K562 (cell line): ENCODE results near the gene GPRC5B. TPM values are rescaled to one million over a fixed set of nuclear protein-coding genes. Genes with fewer than 3 reads are reported as not detected.

ENCODE experiments used
- ATAC-seq: fragments of 200-7000 bp; cut with Tn5 transposase; 3 replicates; pipeline ENCODE4 v1.9.1; 2020; ENCODE audit warnings: moderate library complexity
- BruUV-seq: library from RNA; stranded (reverse); fragments of 400-500 nt; replicated peaks from 2 replicates; lab custom pipeline; 2021; lab: Mats Ljungman, UMichigan
- CTCF ChIA-PET: fragments of 300-600 bp; formaldehyde crosslinking; extraction: SDS; loops from one replicate; lab custom pipeline; 2021; ENCODE audit warnings: low intra/inter-chr PET ratio; lab: Yijun Ruan, JAX
- POLR2A ChIA-PET: fragments of 300-600, 350-650 bp; sonication (Branson Sonifier 250); formaldehyde crosslinking; extraction: SDS; loops from one replicate; lab custom pipeline; 2021; ENCODE audit warnings: antibody characterized with exemption, inconsistent platforms; lab: Yijun Ruan, JAX
- DNase-seq, 4 experiments: peaks; one replicate each; pipeline versions ENCODE4 v3.0.0 to v3.0.0-alpha.2; 2011 to 2018; ENCODE audit warnings: low spot score in 3 of 4, mixed read lengths in 3 of 4; ENCODE audit errors: extremely low read depth in 1 of 4
- FAIRE-seq: peaks from 2 replicates; lab custom pipeline; 2011; peaks lifted over from hg19 to GRCh38; lab: Jason Lieb, UNC
- H2AFZ ChIP-seq: 2 replicates; pipeline ENCODE4 v1.6.0; 2011; ENCODE audit warnings: low read depth, low read length, control low read depth, inconsistent platforms
- H3K27ac ChIP-seq: fragments of 200-600 bp; 3 replicates; pipeline ENCODE4 v1.8.0; 2011; ENCODE audit warnings: low read depth, mild to moderate bottlenecking, control low read depth, inconsistent platforms, low read length, moderate library complexity, mixed read lengths; ENCODE audit errors: extremely low read depth
- H3K27me3 ChIP-seq, 2 experiments: fragments of 300-600 bp in 1 of 2; 2 replicates in 1 of 2; 3 replicates in 1 of 2; pipeline versions ENCODE4 v1.6.0 to v1.8.0; 2011; ENCODE audit warnings: inconsistent platforms in 2 of 2, low read length in 2 of 2, mild to moderate bottlenecking in 1 of 2, mixed read lengths in 1 of 2, moderate library complexity in 1 of 2; ENCODE audit not compliant: control insufficient read depth in 2 of 2, insufficient read depth in 2 of 2
- H3K36me3 ChIP-seq: fragments of 300-600 bp; 3 replicates; pipeline ENCODE4 v1.8.0; 2011; ENCODE audit warnings: mild to moderate bottlenecking, low read length, inconsistent platforms; ENCODE audit not compliant: control insufficient read depth, insufficient read depth
- H3K4me1 ChIP-seq, 2 experiments: fragments of 200-600 bp in 1 of 2; replicated peaks in 1 of 2; 2 replicates in 1 of 2; 3 replicates in 1 of 2; pipeline versions ENCODE4 v1.5.1 to v1.8.0; 2011; ENCODE audit warnings: inconsistent platforms in 2 of 2, low read length in 2 of 2, mild to moderate bottlenecking in 1 of 2, mixed read lengths in 1 of 2, moderate library complexity in 1 of 2; ENCODE audit not compliant: control insufficient read depth in 2 of 2, insufficient read depth in 2 of 2
- H3K4me2 ChIP-seq: 2 replicates; pipeline ENCODE4 v1.6.1; 2011; ENCODE audit warnings: low read length, control low read depth, inconsistent platforms, mixed read lengths; ENCODE audit not compliant: insufficient read depth
- H3K4me3 ChIP-seq: fragments of 200-600 bp; sonication (generic), shearing (Covaris generic); 2 replicates; pipeline ENCODE4 v1.5.1; 2016; ENCODE audit warnings: control low read depth, inconsistent platforms
- H3K79me2 ChIP-seq: fragments of 200-600 bp; 3 replicates; pipeline ENCODE4 v1.8.0; 2011; ENCODE audit warnings: low read length, inconsistent platforms; ENCODE audit not compliant: control insufficient read depth, insufficient read depth
- H3K9ac ChIP-seq, 2 experiments: 2 replicates each; pipeline versions ENCODE4 v1.6.0 to v1.6.1; 2011; ENCODE audit warnings: low read depth in 2 of 2, low read length in 2 of 2, control low read depth in 1 of 2, inconsistent platforms in 1 of 2, mild to moderate bottlenecking in 1 of 2, mixed read lengths in 1 of 2; ENCODE audit not compliant: insufficient read depth in 1 of 2
- H3K9me1 ChIP-seq: one replicate; pipeline ENCODE4 v1.6.0; 2011; ENCODE audit warnings: inconsistent platforms, mild to moderate bottlenecking, low read length, moderate library complexity; ENCODE audit not compliant: control insufficient read depth, insufficient read depth
- H3K9me3 ChIP-seq: replicated peaks from 2 replicates; pipeline ENCODE4 v1.5.1; 2011; ENCODE audit warnings: low read depth, low read length, inconsistent platforms; ENCODE audit not compliant: control insufficient read depth, insufficient read depth
- H4K20me1 ChIP-seq: replicated peaks from 2 replicates; pipeline ENCODE4 v1.6.1; 2011; ENCODE audit warnings: low read length, inconsistent platforms, mixed read lengths; ENCODE audit not compliant: control insufficient read depth, insufficient read depth
- CEBPB ChIP-seq: fragments of 450-650 bp; IDR thresholded peaks from 2 replicates; pipeline ENCODE4 v1.6.1; 2016; ENCODE audit warnings: missing genetic modification characterization, missing compliant biosample characterization
- CREBBP ChIP-seq: IDR thresholded peaks from one replicate; pipeline ENCODE4 v1.6.1; 2012; ENCODE audit warnings: low read depth, mild to moderate bottlenecking, control low read depth, inconsistent platforms, low read length
- ELF2 ChIP-seq: fragments of 250-450 bp; sonication (Bioruptor Pico); IDR thresholded peaks from 2 replicates; pipeline ENCODE4 v1.5.0; 2021; ENCODE audit warnings: mild to moderate bottlenecking
- L3MBTL2 ChIP-seq: fragments of 450-650 bp; IDR thresholded peaks from 2 replicates; pipeline ENCODE4 v1.6.1; 2016; ENCODE audit warnings: mild to moderate bottlenecking, moderate library complexity
- SFPQ ChIP-seq: fragments of 200-400 bp; formaldehyde crosslinking; IDR thresholded peaks from 2 replicates; pipeline ENCODE4 v1.6.1; 2017; ENCODE audit warnings: mild to moderate bottlenecking, low read depth, low read length, moderate library complexity
- TAF15 ChIP-seq: fragments of 200-400 bp; formaldehyde crosslinking; IDR thresholded peaks from 2 replicates; pipeline ENCODE4 v1.6.1; 2017; ENCODE audit warnings: mild to moderate bottlenecking, low read depth, low read length, moderate library complexity
- UBTF ChIP-seq, 2 experiments: IDR thresholded peaks; 2 replicates each; pipeline ENCODE4 v1.6.1; 2012; ENCODE audit warnings: improper control_type of control experiment in 2 of 2, low read depth in 2 of 2, low read length in 2 of 2, borderline replicate concordance in 1 of 2
- ZNF174 ChIP-seq: fragments of 250-450 bp; sonication (Bioruptor Pico); IDR thresholded peaks from 2 replicates; pipeline ENCODE4 v1.4.0; 2020; ENCODE audit warnings: mild to moderate bottlenecking
- WGBS: fragments of 100-300 bp; shearing (Covaris generic); methylation state at CpG from one replicate; pipeline ENCODE4 v1.1.6; 2016; ENCODE audit warnings: low coverage, mixed read lengths; ENCODE audit not compliant: insufficient coverage; ENCODE audit errors: missing lambda C conversion rate; 5-methylcytosine and 5-hydroxymethylcytosine counted together
- in situ Hi-C: fragments of 300-500 bp; cut with MboI; formaldehyde crosslinking; loops from 4 replicates; pipeline ENCODE4 v1.15.0; 2018; ENCODE audit warnings: inconsistent platforms, mixed read lengths
- intact Hi-C: fragments of 100-400 bp; cut with micrococcal nuclease; formaldehyde crosslinking; loops from 2 replicates; pipeline ENCODE4 v1.14.2; 2022
- polyA plus RNA-seq, 8 experiments: library from polyadenylated mRNA; depleted of rRNA in 4 of 8; stranded (reverse) in 5 of 8; unstranded in 3 of 8; fragments of >200 nt; fragmentation: Nextera tagmentation in 2 of 8; fragmentation: Illumina TruSeq in 1 of 8; extraction: Ambion mirVana in 2 of 8; extraction: Trizol in 1 of 8; gene quantifications; 2 replicates each; pipeline versions ENCODE4 v1.2.1 to v1.2.3, GENCODE V29; 2011 to 2014; ENCODE audit warnings: inconsistent platforms in 1 of 8, missing spikeins in 1 of 8
- total RNA-seq, 7 experiments: library from RNA; depleted of rRNA in 6 of 7; stranded (reverse); fragments of >200 nt in 6 of 7; fragmentation: Illumina TruSeq in 2 of 7; extraction: Trizol in 2 of 7; gene quantifications; 2 replicates each; pipeline versions ENCODE4 v1.2.1 to v1.2.3, GENCODE V29; 2011 to 2021; ENCODE audit warnings: low replicate concordance in 1 of 7

The GPRC5B gene
- total and polyA plus RNA-seq, 9 of the 15 experiments (the other 6 are each of a cell fraction or from before 2014, with no cell fraction given), result 0.65 to 5.5 (median 1.3) TPM

- ChIA-PET CTCF (no interaction called here), POLR2A (interaction anchor here (1.1 kb wide), 1 partner anchor 11 kb away, joined by 4 read pairs; no protein-coding TSS in a partner anchor)
- no peak overlapping the region for H2AFZ ChIP-seq
- no peaks in the 10 kb centered on the region for H3K9me1 ChIP-seq
- no TSS peak for BruUV-seq
- no peak overlapping the region for H3K27ac ChIP-seq
- FAIRE-seq (no peak), DNase-seq (no peak), ATAC-seq (no peak)
- no peak overlapping the region for H3K9ac ChIP-seq
- no peaks in the 10 kb centered on the region for H3K9me3 ChIP-seq
- TF ChIP-seq TAF15 (no peak), CREBBP (no peak), UBTF (IDR thresholded peaks at IDR 0.05; ENCODE audit: borderline replicate concordance in 1 of 2, low read depth in 2 of 2, low read length in 2 of 2) (no peak), ELF2 (CRISPR knock-in tag) (no peak), CEBPB (peak; percentile 69), ZNF174 (CRISPR knock-in tag) (no peak), SFPQ (no peak), L3MBTL2 (no peak)
- in situ Hi-C loops, result loop anchor here (25.0 kb wide), 1 partner anchor 506 kb away; no protein-coding TSS in a partner anchor
- H3K4me3 ChIP-seq, result no peak overlapping the region
- no peaks in the 10 kb centered on the region for H3K4me1 ChIP-seq
- no peak overlapping the region for H3K4me2 ChIP-seq
- H3K36me3 ChIP-seq, result no peaks in the 10 kb centered on the region
- H3K79me2 ChIP-seq, result no peaks in the 10 kb centered on the region
- WGBS, result 5% methylated on average over 12 of the region's 12 CpGs
- H4K20me1 ChIP-seq, result no peaks in the 10 kb centered on the region
- intact Hi-C loops, result no loop called here
- H3K27me3 ChIP-seq, result peaks cover 2 to 15% of the 10 kb centered on the region in 2 experiments; a peak in 2 of 5 replicates
Measured at GRCh38 chr16:19892902-19893301, 8.3 kb upstream of the GPRC5B start.
